HepG2 (cell line): Measurements from ENCODE around the gene MSMO1.

Source experiments
- ATF7 ChIP-seq, 2 experiments: fragments of 450-650 bp in 1 of 2; sonication (generic) in 1 of 2; formaldehyde crosslinking in 1 of 2; IDR thresholded peaks; 2 replicates each; pipeline versions ENCODE4 v1.4.0 to v1.6.1; 2016 to 2020; ENCODE audit warnings: antibody characterized with exemption in 1 of 2, mild to moderate bottlenecking in 1 of 2, missing genetic modification reagents in 1 of 2
- CHD2 ChIP-seq: IDR thresholded peaks from 2 replicates; pipeline ENCODE4 v1.6.1; 2011; ENCODE audit warnings: low read depth, low read length, improper control_type of control experiment
- EP300 ChIP-seq, 3 experiments: sonication (generic) in 1 of 3; formaldehyde crosslinking in 1 of 3; IDR thresholded peaks; 2 replicates each; pipeline versions ENCODE4 v1.5.1 to v1.6.1; 2011 to 2020; ENCODE audit warnings: low read depth in 2 of 3, low read length in 2 of 3, borderline replicate concordance in 1 of 3, improper control_type of control experiment in 1 of 3, mild to moderate bottlenecking in 1 of 3, missing genetic modification reagents in 1 of 3, moderate library complexity in 1 of 3
- EZH2 ChIP-seq: conservative IDR thresholded peaks from 2 replicates; pipeline ENCODE4 v1.6.1; 2012; ENCODE audit warnings: mild to moderate bottlenecking, low read depth, low read length, moderate library complexity
- ZNF224 ChIP-seq: sonication (generic); formaldehyde crosslinking; IDR thresholded peaks from 2 replicates; pipeline ENCODE4 v1.5.0; 2020; ENCODE audit warnings: mild to moderate bottlenecking, missing genetic modification reagents
- ZNF644 ChIP-seq: IDR thresholded peaks from 2 replicates; pipeline ENCODE4 v1.6.1; 2016; ENCODE audit warnings: low read depth
- TF ChIP-seq, protein P1 (sequence below): sonication (generic); formaldehyde crosslinking; IDR thresholded peaks from 2 replicates; pipeline ENCODE4 v1.5.0; 2020; ENCODE audit warnings: mild to moderate bottlenecking, missing genetic modification reagents, moderate library complexity
- TF ChIP-seq, protein P2 (sequence below): IDR thresholded peaks from 2 replicates; pipeline ENCODE4 v1.6.1; 2016

DNA sequence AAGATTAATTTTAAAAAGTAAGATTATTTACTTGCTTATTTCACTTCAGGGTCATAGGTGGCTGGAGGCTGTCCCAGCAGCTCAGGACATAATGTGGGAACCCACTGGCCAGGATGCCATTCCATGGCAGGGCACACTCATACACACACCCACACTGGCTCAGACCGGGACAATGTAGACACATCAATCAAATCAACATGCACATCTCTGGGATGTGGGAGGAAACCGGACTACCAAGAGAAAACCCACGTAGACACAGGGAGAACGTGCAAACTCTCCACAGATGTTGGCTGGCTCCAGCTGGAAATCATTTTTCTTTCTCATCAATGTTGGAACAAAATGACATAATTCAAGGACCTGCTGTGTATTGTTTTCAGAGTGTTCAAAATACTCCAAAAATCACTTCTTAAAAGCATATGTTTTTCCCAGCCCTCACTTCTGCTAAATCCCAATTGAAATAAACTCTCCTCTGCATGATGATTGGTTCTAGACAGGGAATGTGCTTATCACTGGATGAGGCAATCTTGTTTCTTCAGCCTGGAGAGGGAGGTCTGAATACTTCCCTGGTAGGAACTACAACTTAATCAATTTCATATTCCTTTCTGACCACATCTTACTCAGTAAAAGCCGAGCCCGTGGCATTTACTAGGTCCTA, 32.7 kb downstream of the MSMO1 start:
- TF ChIP-seq ZNF224 (CRISPR knock-in tag) (no peak), ATF7 (IDR thresholded peaks at IDR 0.05) (no peak), ATF7 (CRISPR knock-in tag; IDR thresholded peaks at IDR 0.05) (no peak), EP300 (IDR thresholded peaks at IDR 0.05; ENCODE audit: low read depth in 2 of 2, low read length in 2 of 2) (no peak), EP300 (CRISPR knock-in tag; IDR thresholded peaks at IDR 0.05; ENCODE audit: borderline replicate concordance) (no peak), CHD2 (no peak), EZH2 (no peak), ZNF644 (CRISPR knock-in tag) (no peak)
- TF ChIP-seq, protein P1, sequence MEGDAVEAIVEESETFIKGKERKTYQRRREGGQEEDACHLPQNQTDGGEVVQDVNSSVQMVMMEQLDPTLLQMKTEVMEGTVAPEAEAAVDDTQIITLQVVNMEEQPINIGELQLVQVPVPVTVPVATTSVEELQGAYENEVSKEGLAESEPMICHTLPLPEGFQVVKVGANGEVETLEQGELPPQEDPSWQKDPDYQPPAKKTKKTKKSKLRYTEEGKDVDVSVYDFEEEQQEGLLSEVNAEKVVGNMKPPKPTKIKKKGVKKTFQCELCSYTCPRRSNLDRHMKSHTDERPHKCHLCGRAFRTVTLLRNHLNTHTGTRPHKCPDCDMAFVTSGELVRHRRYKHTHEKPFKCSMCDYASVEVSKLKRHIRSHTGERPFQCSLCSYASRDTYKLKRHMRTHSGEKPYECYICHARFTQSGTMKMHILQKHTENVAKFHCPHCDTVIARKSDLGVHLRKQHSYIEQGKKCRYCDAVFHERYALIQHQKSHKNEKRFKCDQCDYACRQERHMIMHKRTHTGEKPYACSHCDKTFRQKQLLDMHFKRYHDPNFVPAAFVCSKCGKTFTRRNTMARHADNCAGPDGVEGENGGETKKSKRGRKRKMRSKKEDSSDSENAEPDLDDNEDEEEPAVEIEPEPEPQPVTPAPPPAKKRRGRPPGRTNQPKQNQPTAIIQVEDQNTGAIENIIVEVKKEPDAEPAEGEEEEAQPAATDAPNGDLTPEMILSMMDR (CRISPR knock-in tag), result no peak
- TF ChIP-seq, protein P2, sequence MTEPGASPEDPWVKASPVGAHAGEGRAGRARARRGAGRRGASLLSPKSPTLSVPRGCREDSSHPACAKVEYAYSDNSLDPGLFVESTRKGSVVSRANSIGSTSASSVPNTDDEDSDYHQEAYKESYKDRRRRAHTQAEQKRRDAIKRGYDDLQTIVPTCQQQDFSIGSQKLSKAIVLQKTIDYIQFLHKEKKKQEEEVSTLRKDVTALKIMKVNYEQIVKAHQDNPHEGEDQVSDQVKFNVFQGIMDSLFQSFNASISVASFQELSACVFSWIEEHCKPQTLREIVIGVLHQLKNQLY, result no peak
